Liver (tissue), 9 donors: Measurements from ENCODE around the gene ZSWIM6. TPM values are rescaled to one million over a fixed set of nuclear protein-coding genes. Genes with fewer than 3 reads are reported as not detected.

Experiments
- DNase-seq: peaks from one replicate; pipeline ENCODE4 v3.0.0-alpha.2; 2017; ENCODE audit warnings: low spot score
- H3K27ac ChIP-seq, 2 donors: one replicate each; pipeline ENCODE4 v1.7.0; 2013; ENCODE audit warnings: inconsistent platforms in 2 of 2, low read length in 2 of 2, control low read depth in 1 of 2, low read depth in 1 of 2, mild to moderate bottlenecking in 1 of 2
- H3K27me3 ChIP-seq, 4 donors: one replicate each; pipeline versions ENCODE4 v1.6.1 to v1.7.0; 2013; ENCODE audit warnings: low read length in 3 of 4, inconsistent platforms in 1 of 4, mild to moderate bottlenecking in 1 of 4, moderate library complexity in 1 of 4; ENCODE audit not compliant: control insufficient read depth in 4 of 4, insufficient read depth in 4 of 4
- H3K36me3 ChIP-seq, 4 donors: one replicate each; pipeline versions ENCODE4 v1.6.1 to v1.7.0; 2013; ENCODE audit warnings: low read length in 3 of 4, mild to moderate bottlenecking in 3 of 4, low read depth in 1 of 4, moderate library complexity in 1 of 4; ENCODE audit not compliant: control insufficient read depth in 4 of 4, insufficient read depth in 3 of 4
- H3K4me1 ChIP-seq, 4 donors: one replicate each; pipeline versions ENCODE4 v1.6.1 to v1.7.0; 2013; ENCODE audit warnings: low read length in 3 of 4, mild to moderate bottlenecking in 3 of 4, moderate library complexity in 1 of 4; ENCODE audit not compliant: control insufficient read depth in 4 of 4, insufficient read depth in 4 of 4
- H3K4me3 ChIP-seq, 3 donors: one replicate each; pipeline versions ENCODE4 v1.6.1 to v1.7.0; 2013; ENCODE audit warnings: low read length in 3 of 3, control low read depth in 1 of 3, low read depth in 1 of 3, mild to moderate bottlenecking in 1 of 3
- H3K9ac ChIP-seq, 2 donors: one replicate each; pipeline ENCODE4 v1.7.0; 2013; ENCODE audit warnings: low read length in 2 of 2, mild to moderate bottlenecking in 2 of 2, moderate library complexity in 2 of 2, control low read depth in 1 of 2, low read depth in 1 of 2
- H3K9me3 ChIP-seq, 4 donors: one replicate each; pipeline versions ENCODE4 v1.6.1 to v1.7.0; 2013; ENCODE audit warnings: low read length in 3 of 4; ENCODE audit not compliant: control insufficient read depth in 4 of 4
- FOXA1 ChIP-seq: IDR thresholded peaks from 2 replicates; pipeline ENCODE4 v1.6.1; 2016; ENCODE audit warnings: antibody characterized with exemption
- FOXA2 ChIP-seq: IDR thresholded peaks from 2 replicates; pipeline ENCODE4 v1.6.1; 2016; ENCODE audit warnings: antibody characterized with exemption
- GABPA ChIP-seq, 2 donors: IDR thresholded peaks in 1 of 2; conservative IDR thresholded peaks in 1 of 2; 2 replicates each; pipeline ENCODE4 v1.6.1; 2016; ENCODE audit warnings: antibody characterized with exemption in 2 of 2, mild to moderate bottlenecking in 1 of 2, moderate library complexity in 1 of 2
- HNF4A ChIP-seq, 2 donors: conservative IDR thresholded peaks; 2 replicates each; pipeline ENCODE4 v1.6.1; 2016; ENCODE audit warnings: antibody characterized with exemption in 2 of 2, mild to moderate bottlenecking in 2 of 2
- HNF4G ChIP-seq: IDR thresholded peaks from 2 replicates; pipeline ENCODE4 v1.6.1; 2016; ENCODE audit warnings: antibody characterized with exemption
- JUND ChIP-seq, 2 donors: IDR thresholded peaks; 2 replicates each; pipeline ENCODE4 v1.6.1; 2016; ENCODE audit warnings: antibody characterized with exemption in 2 of 2
- NR2F2 ChIP-seq: IDR thresholded peaks from 2 replicates; pipeline ENCODE4 v1.6.1; 2016; ENCODE audit warnings: antibody characterized with exemption
- RAD21 ChIP-seq, 2 donors: IDR thresholded peaks; 2 replicates each; pipeline ENCODE4 v1.6.1; 2016; ENCODE audit warnings: antibody characterized with exemption in 2 of 2, mild to moderate bottlenecking in 2 of 2
- RXRA ChIP-seq, 2 donors: IDR thresholded peaks; 2 replicates each; pipeline ENCODE4 v1.6.1; 2017 to 2018; ENCODE audit warnings: antibody characterized with exemption in 2 of 2, mild to moderate bottlenecking in 1 of 2
- SP1 ChIP-seq: IDR thresholded peaks from 2 replicates; pipeline ENCODE4 v1.6.1; 2018; ENCODE audit warnings: antibody characterized with exemption, mild to moderate bottlenecking
- TAF1 ChIP-seq: conservative IDR thresholded peaks from 2 replicates; pipeline ENCODE4 v1.6.1; 2016; ENCODE audit warnings: antibody characterized with exemption, mild to moderate bottlenecking
- YY1 ChIP-seq: IDR thresholded peaks from 2 replicates; pipeline ENCODE4 v1.6.1; 2016; ENCODE audit warnings: antibody characterized with exemption, mild to moderate bottlenecking
- WGBS: extraction: QIAGEN DNeasy Blood & Tissue Kit; methylation state at CpG from one replicate; pipeline ENCODE4 v1.1.7; 2013; 5-methylcytosine and 5-hydroxymethylcytosine counted together
- polyA plus RNA-seq, 2 donors: library from polyadenylated mRNA; stranded (reverse) in 1 of 2; unstranded in 1 of 2; fragments of 200-250 nt in 1 of 2; fragments of >200 nt in 1 of 2; fragmentation: Nextera tagmentation in 1 of 2; extraction: Ambion mirVana in 1 of 2; gene quantifications; one replicate each; pipeline versions ENCODE4 v1.2.1 to v1.2.3, GENCODE V29; 2013 to 2015
- total RNA-seq, 2 donors: library from RNA; depleted of rRNA; stranded (reverse); fragments of >200 nt; gene quantifications; one replicate each; pipeline ENCODE4 v1.2.3, GENCODE V29; 2014
- TF ChIP-seq, protein P1 (sequence below): fragments of 150-350 bp; IDR thresholded peaks from 2 replicates; pipeline ENCODE4 v1.5.1; 2017; ENCODE audit warnings: improper control_type of control experiment, low read depth, low read length; ENCODE audit not compliant: missing input control
- TF ChIP-seq, protein P2 (sequence below): IDR thresholded peaks from 2 replicates; pipeline ENCODE4 v1.6.1; 2016; ENCODE audit warnings: antibody characterized with exemption
- TF ChIP-seq, protein P3 (sequence below): IDR thresholded peaks from 2 replicates; pipeline ENCODE4 v1.6.1; 2016; ENCODE audit warnings: antibody characterized with exemption
- TF ChIP-seq, protein P4 (sequence below): IDR thresholded peaks from 2 replicates; pipeline ENCODE4 v1.6.1; 2016; ENCODE audit warnings: antibody characterized with exemption, mild to moderate bottlenecking
- TF ChIP-seq, protein P5 (sequence below): IDR thresholded peaks from 2 replicates; pipeline ENCODE4 v1.6.1; 2016; ENCODE audit warnings: antibody characterized with exemption
- donor health status: healthy.
- donor health status: healthy.
- donor health status: healthy.
- donor health status: healthy.
- donor health status: healthy.

The ZSWIM6 gene
- total and polyA plus RNA-seq, 4 donors, result 1.3 to 5.2 (median 3.3) TPM

DNA sequence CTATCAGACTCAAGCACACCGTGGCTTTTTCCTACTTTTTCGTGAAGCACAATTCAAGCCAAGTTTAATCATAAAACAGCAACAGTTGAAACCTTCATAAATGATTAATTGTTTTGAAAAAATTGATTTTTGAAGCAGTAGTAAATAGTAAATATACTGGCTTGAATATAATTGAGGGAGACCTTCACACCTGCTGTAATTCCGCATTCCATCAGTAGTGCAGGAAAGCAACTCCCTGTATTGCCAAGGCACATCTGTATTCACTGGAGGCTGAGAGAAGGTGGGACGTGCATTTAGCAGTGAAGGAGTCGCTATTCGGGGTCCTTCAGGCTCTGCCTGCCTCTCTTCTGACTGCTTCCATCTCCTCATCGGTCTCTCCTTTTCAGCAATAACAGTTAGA is 203.8 kb downstream of the ZSWIM6 start:
- Histone ChIP-seq H3K27me3 (no peaks in the 10 kb centered on the region), H3K4me1 (no peaks in the 10 kb centered on the region), H3K9ac (no peak overlapping the region), H3K4me3 (no peak overlapping the region), H3K27ac (no peak overlapping the region), H3K36me3 (peaks cover 4 to 41% (median 23%) of the 10 kb centered on the region in 4 donors), H3K9me3 (peaks cover 0 to 3% (median 0%) of the 10 kb centered on the region in 4 donors)
- WGBS, result 95% methylated on average over 7 of the region's 7 CpGs
- TF ChIP-seq YY1, result no peak
- TF ChIP-seq TAF1, result no peak
- no peak for TF ChIP-seq NR2F2
- no peak for TF ChIP-seq SP1
- no peak for TF ChIP-seq HNF4A (conservative IDR thresholded peaks at IDR 0.05)
- TF ChIP-seq HNF4G, result no peak
- TF ChIP-seq GABPA (IDR thresholded peaks at IDR 0.05 in 1 of 2, conservative IDR thresholded peaks at IDR 0.05 in 1 of 2), result no peak
- TF ChIP-seq, protein P1, sequence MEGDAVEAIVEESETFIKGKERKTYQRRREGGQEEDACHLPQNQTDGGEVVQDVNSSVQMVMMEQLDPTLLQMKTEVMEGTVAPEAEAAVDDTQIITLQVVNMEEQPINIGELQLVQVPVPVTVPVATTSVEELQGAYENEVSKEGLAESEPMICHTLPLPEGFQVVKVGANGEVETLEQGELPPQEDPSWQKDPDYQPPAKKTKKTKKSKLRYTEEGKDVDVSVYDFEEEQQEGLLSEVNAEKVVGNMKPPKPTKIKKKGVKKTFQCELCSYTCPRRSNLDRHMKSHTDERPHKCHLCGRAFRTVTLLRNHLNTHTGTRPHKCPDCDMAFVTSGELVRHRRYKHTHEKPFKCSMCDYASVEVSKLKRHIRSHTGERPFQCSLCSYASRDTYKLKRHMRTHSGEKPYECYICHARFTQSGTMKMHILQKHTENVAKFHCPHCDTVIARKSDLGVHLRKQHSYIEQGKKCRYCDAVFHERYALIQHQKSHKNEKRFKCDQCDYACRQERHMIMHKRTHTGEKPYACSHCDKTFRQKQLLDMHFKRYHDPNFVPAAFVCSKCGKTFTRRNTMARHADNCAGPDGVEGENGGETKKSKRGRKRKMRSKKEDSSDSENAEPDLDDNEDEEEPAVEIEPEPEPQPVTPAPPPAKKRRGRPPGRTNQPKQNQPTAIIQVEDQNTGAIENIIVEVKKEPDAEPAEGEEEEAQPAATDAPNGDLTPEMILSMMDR, result no peak
- TF ChIP-seq FOXA1, result no peak
- TF ChIP-seq, protein P2, sequence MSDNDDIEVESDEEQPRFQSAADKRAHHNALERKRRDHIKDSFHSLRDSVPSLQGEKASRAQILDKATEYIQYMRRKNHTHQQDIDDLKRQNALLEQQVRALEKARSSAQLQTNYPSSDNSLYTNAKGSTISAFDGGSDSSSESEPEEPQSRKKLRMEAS, result no peak
- TF ChIP-seq FOXA2, result no peak
- TF ChIP-seq, protein P3, sequence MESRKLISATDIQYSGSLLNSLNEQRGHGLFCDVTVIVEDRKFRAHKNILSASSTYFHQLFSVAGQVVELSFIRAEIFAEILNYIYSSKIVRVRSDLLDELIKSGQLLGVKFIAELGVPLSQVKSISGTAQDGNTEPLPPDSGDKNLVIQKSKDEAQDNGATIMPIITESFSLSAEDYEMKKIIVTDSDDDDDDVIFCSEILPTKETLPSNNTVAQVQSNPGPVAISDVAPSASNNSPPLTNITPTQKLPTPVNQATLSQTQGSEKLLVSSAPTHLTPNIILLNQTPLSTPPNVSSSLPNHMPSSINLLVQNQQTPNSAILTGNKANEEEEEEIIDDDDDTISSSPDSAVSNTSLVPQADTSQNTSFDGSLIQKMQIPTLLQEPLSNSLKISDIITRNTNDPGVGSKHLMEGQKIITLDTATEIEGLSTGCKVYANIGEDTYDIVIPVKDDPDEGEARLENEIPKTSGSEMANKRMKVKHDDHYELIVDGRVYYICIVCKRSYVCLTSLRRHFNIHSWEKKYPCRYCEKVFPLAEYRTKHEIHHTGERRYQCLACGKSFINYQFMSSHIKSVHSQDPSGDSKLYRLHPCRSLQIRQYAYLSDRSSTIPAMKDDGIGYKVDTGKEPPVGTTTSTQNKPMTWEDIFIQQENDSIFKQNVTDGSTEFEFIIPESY, result no peak
- TF ChIP-seq, protein P4, sequence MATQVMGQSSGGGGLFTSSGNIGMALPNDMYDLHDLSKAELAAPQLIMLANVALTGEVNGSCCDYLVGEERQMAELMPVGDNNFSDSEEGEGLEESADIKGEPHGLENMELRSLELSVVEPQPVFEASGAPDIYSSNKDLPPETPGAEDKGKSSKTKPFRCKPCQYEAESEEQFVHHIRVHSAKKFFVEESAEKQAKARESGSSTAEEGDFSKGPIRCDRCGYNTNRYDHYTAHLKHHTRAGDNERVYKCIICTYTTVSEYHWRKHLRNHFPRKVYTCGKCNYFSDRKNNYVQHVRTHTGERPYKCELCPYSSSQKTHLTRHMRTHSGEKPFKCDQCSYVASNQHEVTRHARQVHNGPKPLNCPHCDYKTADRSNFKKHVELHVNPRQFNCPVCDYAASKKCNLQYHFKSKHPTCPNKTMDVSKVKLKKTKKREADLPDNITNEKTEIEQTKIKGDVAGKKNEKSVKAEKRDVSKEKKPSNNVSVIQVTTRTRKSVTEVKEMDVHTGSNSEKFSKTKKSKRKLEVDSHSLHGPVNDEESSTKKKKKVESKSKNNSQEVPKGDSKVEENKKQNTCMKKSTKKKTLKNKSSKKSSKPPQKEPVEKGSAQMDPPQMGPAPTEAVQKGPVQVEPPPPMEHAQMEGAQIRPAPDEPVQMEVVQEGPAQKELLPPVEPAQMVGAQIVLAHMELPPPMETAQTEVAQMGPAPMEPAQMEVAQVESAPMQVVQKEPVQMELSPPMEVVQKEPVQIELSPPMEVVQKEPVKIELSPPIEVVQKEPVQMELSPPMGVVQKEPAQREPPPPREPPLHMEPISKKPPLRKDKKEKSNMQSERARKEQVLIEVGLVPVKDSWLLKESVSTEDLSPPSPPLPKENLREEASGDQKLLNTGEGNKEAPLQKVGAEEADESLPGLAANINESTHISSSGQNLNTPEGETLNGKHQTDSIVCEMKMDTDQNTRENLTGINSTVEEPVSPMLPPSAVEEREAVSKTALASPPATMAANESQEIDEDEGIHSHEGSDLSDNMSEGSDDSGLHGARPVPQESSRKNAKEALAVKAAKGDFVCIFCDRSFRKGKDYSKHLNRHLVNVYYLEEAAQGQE, result no peak
- TF ChIP-seq RAD21 (IDR thresholded peaks at IDR 0.05), result no peak
- TF ChIP-seq, protein P5, sequence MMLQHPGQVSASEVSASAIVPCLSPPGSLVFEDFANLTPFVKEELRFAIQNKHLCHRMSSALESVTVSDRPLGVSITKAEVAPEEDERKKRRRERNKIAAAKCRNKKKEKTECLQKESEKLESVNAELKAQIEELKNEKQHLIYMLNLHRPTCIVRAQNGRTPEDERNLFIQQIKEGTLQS, result no peak
- no peak for TF ChIP-seq RXRA (IDR thresholded peaks at IDR 0.05)
- no peak for TF ChIP-seq JUND (IDR thresholded peaks at IDR 0.05)
- no peak for DNase-seq
